GM06990 (cell line): Measurements from ENCODE around the gene RAB27A.

Experiments
- DNase-seq: peaks from one replicate; pipeline ENCODE4 v3.0.0-alpha.2; 2011; ENCODE audit not compliant: insufficient read length; ENCODE audit errors: extremely low read depth
- H3K27me3 ChIP-seq: replicated peaks from 2 replicates; pipeline ENCODE4 v1.6.0; 2011; ENCODE audit warnings: low read length; ENCODE audit not compliant: control insufficient read depth, insufficient read depth
- H3K36me3 ChIP-seq: 2 replicates; pipeline ENCODE4 v1.5.1; 2011; ENCODE audit warnings: low read length; ENCODE audit not compliant: control insufficient read depth, insufficient read depth
- H3K4me3 ChIP-seq: replicated peaks from 2 replicates; pipeline ENCODE4 v1.5.1; 2011; ENCODE audit warnings: low read depth, mild to moderate bottlenecking, control low read depth, low read length
- TF ChIP-seq, protein P1 (sequence below): IDR thresholded peaks from 2 replicates; pipeline ENCODE4 v1.5.1; 2011; ENCODE audit warnings: low read length, control low read depth, mild to moderate bottlenecking, inconsistent platforms; ENCODE audit not compliant: insufficient read depth, poor library complexity, severe bottlenecking

RAB27A gene

GRCh38 chr15:55221090-55222011 is 68.3 kb downstream of the RAB27A start:
- no peak overlapping the region for H3K4me3 ChIP-seq
- TF ChIP-seq, protein P1, sequence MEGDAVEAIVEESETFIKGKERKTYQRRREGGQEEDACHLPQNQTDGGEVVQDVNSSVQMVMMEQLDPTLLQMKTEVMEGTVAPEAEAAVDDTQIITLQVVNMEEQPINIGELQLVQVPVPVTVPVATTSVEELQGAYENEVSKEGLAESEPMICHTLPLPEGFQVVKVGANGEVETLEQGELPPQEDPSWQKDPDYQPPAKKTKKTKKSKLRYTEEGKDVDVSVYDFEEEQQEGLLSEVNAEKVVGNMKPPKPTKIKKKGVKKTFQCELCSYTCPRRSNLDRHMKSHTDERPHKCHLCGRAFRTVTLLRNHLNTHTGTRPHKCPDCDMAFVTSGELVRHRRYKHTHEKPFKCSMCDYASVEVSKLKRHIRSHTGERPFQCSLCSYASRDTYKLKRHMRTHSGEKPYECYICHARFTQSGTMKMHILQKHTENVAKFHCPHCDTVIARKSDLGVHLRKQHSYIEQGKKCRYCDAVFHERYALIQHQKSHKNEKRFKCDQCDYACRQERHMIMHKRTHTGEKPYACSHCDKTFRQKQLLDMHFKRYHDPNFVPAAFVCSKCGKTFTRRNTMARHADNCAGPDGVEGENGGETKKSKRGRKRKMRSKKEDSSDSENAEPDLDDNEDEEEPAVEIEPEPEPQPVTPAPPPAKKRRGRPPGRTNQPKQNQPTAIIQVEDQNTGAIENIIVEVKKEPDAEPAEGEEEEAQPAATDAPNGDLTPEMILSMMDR = no peak
- peak; percentile 50 for DNase-seq
- no peaks in the 10 kb centered on the region for H3K27me3 ChIP-seq
- H3K36me3 ChIP-seq = peaks cover 2% of the 10 kb centered on the region

- TF ChIP-seq, protein P1 = no peak
- H3K4me3 ChIP-seq = no peak overlapping the region
- peaks cover 2% of the 10 kb centered on the region; the same call in 1 of the 2 replicates for H3K36me3 ChIP-seq
- no peaks in the 10 kb centered on the region for H3K27me3 ChIP-seq
- no peak for DNase-seq
These were observed 69.0 kb downstream of the RAB27A start for GRCh38 chr15:55220606-55221005.

GRCh38 chr15:55218056-55218455 is 71.6 kb downstream of the RAB27A start:
- TF ChIP-seq, protein P1 = no peak
- Histone ChIP-seq H3K27me3 (no peaks in the 10 kb centered on the region), H3K36me3 (peaks cover 2% of the 10 kb centered on the region; the same call in 1 of the 2 replicates), H3K4me3 (no peak overlapping the region)
- no peak for DNase-seq

DNA sequence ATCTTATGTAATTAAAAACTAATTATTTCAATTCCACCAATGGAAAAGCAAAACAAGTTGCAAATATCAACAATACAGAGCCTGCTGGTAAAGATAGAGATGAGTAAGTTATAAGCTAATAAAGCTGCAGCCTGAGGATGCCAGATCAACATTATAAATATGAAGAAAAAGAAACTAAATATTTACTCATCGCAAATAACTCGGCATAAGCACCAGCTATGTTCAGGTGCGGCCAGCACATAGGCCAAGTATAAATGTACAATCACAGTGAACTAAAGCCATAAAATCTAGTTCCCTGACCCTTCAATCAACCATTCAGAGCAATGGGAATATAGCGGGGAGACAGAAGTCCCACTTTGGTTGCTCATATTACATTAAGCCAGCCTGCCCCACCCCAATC is 85.1 kb downstream of the RAB27A start:
- no peak for DNase-seq
- peaks cover 2% of the 10 kb centered on the region; the same call in 1 of the 2 replicates for H3K36me3 ChIP-seq
- TF ChIP-seq, protein P1 = no peak
- no peak overlapping the region for H3K4me3 ChIP-seq
- no peaks in the 10 kb centered on the region for H3K27me3 ChIP-seq

GRCh38 chr15:55202206-55202605 is 87.4 kb downstream of the RAB27A start:
- DNase-seq = no peak
- Histone ChIP-seq H3K27me3 (no peaks in the 10 kb centered on the region), H3K4me3 (no peak overlapping the region), H3K36me3 (peaks cover 2% of the 10 kb centered on the region; the same call in 1 of the 2 replicates)
- TF ChIP-seq, protein P1 = no peak
